Fibroblast of skin of abdomen (primary cell): ENCODE results near the gene CNOT10.
"Not testable (repeated sequence)": the region's sequence is repeated elsewhere in the genome, so short reads cannot be mapped to it uniquely, and the experiment has no call there.

Source experiments
- DNase-seq: peaks from one replicate; pipeline ENCODE4 v3.0.0-alpha.2; 2013

Gene CNOT10

DNA sequence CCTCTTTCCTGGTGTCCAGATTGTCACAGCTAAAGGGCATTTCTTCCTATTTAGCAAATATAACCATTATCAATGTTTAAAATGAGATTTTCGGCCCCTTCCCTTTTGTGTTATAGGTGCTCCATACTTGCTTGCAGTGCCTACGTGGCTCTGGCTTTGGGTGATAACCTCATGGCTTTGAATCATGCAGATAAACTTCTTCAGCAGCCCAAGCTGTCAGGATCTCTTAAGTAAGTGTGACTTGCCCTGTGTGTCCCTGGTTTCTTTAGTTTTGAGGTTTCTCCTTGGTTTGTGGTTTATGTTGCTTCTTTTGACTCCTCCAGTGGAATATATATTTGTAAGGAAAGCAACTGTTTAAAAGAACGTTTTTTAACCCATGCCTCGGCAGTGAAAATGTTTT is 74.4 kb downstream of the CNOT10 start:
- DNase-seq, result no peak

DNA sequence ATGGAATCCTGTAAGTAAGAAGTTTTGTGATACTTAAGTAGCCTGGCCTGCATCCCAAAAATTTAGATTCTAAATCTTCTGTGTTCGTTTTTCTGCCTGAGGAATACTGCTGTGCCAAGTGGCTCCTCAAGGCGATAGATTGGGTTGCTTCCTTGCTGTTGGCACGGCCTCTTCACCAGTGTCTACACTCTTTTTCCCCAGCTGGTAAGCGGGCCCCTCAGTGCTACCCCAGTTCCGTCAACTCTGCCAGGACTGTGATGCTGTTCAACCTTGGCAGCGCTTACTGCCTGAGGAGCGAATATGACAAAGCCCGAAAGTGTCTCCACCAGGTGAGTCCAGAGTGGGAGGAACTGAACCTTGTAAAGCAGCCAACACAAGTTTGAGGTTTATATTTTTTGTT is 79.5 kb downstream of the CNOT10 start:
- DNase-seq, result no peak

DNA sequence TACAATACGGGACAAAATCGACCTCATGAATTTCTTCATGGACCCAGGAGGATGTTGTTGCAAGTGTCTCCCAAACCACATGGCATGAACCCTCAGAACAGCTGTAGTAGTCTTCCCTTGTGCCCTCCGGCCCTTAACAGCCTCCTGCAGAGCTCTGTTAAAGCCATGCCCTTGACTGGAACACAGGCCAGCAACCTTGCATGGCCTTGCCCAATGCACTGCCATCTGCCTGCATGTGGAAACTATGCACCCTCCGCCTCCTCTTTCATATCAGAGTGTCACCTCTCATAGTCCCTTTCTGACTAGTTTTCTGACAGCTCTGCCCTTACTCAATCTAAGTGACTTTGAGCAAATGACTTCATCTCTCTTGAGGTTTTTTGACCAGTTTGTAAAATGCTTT is 93.4 kb downstream of the CNOT10 start:
- DNase-seq, result no peak

DNA sequence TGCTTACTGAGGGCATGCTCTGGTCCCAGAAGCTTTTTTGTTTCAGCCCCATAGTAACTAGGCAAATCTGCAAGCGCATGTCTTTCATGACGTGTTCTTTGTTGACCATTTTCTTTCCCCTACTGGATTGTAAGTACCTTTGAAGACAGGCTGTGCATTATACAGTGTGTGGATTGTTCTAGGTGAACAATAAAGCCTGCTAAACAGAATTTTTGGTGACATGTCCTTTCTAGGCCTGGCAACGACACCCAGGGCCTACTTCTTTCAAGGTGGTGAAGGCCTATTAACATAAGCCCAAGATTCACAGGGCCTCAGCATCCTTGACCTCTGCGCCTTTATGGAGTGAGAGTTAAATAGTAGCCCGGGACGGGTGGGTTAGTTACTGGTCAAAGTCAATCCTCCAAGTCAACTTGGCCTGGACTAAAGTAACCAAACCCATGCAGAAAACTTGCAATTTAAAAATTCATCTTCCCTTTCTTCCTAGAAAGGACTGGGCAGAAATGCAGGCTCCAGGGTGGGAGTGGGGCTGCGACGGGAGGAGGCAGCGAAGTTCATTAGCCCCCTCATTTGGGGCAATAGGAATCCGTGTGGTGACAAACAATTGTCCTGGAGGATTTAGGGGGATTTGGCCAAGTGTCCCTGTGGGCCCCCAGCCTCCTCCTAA is 95.2 kb downstream of the CNOT10 start:
- DNase-seq, result no peak

DNA sequence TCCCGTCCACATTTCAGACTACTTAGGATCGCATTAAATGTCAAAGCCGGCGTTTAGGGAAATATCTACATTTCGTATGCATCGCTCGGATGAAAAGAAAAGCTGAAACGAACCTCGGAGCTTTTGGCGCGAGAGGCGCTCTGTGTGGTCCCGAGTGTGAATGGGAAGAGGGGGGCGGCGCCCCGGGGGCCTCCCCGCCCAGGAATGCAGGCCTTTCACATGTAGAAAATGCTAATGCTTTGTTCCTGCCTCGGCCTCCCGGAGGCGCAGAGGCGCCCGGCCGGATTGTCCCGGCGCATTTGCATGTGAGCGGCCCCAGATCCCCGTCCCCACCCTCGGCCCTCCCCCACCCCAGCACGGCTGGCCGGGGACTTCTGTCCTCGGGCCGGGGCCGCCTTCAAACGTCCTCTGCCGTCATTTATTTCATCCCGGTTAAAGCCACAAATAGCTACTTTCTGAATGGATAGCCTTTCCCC is 95.8 kb downstream of the CNOT10 start:
- DNase-seq, result peak; percentile 46

DNA sequence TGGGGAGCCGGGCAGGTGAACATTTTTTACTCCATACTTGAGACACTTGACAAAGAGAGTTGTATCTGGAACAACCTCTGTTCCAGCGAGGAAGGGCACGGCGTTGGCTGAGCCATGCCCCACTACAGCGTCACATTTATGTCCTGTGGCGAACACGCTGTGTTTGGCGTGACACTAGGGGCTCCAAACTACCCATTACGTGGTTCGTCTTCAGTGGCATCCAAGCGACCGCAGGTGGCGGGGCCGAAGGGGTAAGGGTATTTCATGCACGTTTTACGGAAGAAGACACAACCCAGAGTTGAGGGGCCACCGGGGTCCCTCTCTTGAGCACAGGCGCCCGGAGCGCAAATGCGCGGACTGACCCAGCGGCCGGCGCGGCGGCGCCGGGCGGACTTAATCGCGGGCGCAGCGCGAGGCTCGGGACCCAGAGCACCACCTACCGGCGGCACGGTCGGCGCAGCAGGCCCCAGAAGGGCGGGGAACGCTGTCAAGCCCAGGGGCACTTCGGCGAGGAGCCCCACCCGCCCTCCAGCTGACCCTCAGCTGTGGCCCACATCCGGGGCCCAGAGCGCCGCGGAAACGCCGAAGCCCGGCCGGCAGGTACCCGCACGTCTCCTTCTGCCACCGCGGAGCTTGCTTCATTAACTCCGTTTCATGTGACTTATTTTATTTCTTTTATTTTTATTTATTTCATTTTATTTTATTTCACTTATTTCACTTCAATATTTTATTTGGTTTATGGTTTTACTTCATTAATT is 96.4 kb downstream of the CNOT10 start:
- DNase-seq, result peak; percentile 73

DNA sequence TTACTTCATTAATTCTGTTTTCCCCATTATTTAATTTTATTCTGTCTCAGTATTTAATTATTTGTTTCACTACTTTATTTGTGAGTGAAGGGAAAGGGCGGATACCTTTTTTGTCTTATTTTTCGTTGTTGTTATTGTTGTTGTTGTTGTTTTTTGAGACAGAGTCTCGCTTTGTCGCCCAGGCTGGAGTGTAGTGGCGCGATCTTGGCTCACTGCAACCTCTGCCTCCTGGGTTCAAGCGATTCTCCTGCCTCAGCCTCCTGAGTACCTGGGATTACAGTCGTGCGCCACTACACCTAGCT is 96.9 kb downstream of the CNOT10 start:
- DNase-seq, result not testable (repeated sequence)

DNA sequence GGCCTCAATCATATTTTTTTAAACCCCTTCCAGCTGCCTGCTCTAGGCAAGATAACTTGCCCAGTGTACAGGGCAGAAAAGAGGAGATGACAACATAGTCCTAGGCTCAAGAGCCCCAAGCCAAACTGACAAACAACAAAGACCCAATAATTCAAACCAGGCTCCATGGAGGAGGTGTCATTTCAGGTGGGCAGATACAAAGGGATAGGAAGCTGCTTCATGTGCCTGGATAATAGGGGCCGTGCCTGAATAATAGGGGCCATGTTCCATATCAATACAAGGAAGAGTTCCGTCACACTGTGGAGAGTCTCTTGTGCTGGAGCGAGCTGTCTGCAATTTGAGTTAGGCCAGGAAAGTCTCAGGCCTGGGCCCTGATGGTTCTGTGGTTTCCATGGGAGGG is 97.4 kb downstream of the CNOT10 start:
- DNase-seq, result no peak

DNA sequence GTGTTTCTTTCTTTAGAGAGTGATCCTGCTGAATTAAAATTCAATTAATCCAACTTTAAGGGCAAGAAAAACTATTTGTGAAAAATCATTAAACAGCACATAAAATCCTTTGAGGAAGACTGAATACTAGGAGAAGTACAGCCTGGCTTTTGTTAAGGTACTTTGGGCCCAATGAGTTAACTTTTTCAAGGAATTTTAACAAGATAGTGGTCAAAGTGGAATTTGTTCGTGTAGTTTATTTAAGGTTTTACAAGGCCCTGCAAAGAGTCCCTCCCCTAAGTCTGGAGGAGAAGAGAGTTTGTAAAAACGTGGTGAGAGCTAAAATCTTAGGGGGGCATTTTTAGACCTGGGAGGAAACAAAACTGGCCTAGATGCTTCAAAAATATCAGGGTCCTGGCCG is 106.8 kb downstream of the CNOT10 start:
- no peak for DNase-seq

DNA sequence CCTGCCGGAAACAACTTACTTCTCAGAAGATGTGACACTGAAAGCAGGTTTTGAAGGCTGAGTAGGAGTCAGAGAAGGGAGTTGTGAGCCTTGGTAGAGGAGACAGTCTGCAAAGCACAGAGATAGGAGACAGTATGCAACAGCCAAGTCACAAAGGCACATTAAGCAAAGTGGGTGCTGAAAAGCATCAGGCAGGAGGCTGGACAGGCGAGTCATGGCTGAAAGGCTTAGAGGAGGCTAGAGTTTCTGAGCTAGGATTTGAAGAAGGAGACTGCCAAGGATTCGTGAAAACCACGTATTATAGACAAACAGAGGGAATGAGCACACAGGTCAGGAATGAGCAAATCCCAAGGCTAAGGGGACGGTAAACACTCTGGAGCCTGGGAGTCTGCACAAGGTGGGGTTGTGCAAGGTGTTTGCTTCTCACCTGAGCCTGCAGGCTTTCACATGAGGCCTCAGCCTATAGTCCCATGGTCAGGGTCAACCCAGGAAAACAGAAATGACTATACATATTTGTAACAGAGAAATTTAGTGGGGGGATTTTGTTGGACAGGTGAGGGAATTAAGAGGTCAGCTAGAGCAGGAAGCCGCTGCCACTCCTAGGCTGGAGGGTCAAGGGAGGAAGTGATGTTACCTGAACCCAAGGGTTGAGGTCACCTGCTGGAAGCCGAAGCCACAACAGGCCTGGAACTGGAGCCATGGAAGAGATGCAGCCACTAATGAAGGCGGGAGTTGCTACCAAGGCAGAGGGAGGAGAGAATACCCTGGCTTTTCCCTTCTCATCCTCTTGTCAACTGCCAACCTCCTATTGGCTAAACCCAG is 109.7 kb downstream of the CNOT10 start:
- DNase-seq, result no peak

DNA sequence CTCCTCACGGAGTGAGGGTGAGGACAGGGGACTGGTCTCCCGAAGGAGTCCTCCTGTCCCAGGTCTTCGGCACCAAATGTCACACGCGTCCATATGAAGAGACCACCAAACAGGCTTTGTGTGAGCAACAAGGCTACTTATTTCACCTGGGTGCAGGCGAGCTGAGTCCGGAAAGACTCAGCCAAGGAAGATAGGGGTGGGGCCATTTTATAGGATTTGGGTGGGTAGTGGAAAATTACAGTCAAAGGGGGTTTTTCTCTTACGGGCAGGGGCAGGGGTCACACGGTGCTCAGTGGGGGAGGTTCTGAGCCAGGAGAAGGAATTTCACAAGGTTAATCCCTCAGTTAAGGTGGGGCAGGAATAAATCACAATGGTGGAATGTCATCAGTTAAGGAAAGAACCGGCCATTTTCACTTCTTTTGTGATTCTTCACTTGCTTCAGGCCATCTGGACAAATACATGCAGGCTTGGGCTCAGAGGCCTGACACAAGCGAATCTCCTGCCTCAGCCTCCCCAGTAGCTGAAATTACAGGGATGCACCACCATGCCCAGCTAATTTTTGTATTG is 111.5 kb downstream of the CNOT10 start:
- not testable (repeated sequence) for DNase-seq

DNA sequence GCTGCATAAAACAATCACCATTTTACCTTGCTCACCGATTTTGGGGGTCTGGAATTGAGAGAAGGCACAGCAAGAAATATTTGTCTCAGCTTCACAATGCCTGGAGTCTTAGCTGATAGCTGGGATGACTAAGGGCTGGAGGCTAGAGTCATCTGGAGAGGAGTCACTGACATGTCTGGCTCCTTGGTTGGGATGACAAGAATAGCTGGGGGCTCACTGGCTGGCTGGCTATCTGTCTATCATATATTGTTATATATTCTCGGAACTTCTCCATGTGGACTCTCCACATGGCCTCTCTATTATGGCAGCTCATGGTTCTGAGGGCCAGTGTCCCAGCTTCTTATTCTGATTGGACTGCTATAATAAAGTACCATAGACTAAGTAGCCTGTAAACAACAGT is 112.8 kb downstream of the CNOT10 start:
- DNase-seq, result no peak

DNA sequence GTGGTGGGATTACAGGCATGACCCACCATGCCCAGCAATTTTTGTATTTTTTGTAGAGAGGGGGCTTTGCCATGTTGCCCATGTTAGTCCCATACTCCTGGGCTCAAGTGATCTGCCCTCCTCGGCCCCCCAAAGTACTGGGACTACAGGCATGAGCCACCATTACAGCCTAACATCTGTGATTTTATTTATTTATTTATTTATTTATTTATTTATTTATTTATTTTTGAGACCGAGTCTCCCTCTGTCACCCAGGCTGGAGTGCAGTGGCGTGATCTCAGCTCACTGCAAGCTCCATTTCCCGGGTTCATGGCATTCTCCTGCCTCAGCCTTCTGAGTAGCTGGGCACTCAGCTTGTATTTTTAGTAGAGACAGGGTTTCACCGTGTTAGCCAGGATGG is 116.5 kb downstream of the CNOT10 start:
- not testable (repeated sequence) for DNase-seq

DNA sequence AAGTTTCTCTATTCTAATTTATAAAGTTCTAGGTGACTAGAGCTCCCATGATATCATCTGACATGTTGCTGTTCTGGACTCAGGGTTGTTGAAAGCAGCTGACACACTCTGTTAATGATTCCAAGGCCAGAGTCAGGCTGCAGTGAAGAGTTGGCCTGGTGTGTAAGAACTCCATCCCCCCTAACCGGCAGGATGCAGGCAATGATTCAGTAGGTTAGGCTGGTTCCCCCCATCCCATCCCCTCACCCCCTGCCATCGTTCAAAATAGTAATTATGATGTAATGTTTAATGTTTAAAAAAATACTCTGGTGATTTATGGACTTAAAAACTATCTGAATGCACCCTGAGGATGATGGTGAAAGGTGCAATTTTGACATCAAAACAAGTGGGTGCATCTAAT is 128.2 kb downstream of the CNOT10 start:
- DNase-seq, result no peak

DNA sequence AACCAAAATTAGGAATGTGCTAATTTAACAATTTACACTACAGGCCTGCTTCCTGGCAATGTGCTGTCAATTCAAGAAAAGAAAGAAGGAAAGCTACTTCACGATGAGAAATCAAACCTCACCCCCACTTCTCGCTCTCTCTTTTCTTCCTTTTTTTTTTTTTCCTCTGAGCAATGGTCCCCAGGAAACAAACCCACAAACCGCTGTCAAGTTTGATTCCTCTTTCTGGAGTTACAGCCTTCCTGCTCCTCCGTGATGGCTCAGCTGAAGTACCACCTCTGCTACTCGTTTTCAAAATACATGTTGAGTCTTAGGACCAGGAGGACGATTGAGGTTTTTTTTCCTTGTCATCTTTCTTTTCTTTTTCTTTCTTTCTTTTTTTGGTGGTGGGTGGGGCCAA is 129.4 kb downstream of the CNOT10 start:
- DNase-seq, result no peak

DNA sequence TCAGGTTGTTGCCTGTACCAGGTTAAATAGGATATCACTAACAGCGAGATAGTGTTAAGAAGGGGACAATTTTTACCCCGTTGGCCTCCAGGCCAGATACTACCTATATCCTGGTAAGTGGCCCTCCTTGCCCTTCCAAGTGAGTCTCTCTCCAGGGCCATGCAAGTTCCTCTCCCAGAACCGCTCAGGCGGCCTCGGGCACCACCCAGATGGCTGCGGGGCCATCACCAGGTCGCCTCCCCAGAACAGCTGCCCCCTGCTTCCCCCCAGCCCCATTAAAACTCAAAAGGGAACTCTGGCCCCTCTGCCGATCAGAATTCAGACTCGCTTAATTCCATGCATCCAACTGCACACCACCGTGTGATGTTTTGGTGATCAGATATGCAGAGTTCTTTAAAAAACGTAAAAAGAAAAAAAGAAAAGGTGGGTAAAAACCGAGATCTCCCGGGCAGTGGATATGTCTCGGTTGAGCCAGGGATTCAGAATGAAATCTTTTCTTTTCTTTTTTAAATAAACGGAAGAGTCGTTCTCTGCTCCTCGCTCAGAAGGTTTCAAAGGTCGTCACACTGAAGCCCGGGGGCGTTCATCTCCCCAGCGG is 131.0 kb downstream of the CNOT10 start:
- no peak for DNase-seq

DNA sequence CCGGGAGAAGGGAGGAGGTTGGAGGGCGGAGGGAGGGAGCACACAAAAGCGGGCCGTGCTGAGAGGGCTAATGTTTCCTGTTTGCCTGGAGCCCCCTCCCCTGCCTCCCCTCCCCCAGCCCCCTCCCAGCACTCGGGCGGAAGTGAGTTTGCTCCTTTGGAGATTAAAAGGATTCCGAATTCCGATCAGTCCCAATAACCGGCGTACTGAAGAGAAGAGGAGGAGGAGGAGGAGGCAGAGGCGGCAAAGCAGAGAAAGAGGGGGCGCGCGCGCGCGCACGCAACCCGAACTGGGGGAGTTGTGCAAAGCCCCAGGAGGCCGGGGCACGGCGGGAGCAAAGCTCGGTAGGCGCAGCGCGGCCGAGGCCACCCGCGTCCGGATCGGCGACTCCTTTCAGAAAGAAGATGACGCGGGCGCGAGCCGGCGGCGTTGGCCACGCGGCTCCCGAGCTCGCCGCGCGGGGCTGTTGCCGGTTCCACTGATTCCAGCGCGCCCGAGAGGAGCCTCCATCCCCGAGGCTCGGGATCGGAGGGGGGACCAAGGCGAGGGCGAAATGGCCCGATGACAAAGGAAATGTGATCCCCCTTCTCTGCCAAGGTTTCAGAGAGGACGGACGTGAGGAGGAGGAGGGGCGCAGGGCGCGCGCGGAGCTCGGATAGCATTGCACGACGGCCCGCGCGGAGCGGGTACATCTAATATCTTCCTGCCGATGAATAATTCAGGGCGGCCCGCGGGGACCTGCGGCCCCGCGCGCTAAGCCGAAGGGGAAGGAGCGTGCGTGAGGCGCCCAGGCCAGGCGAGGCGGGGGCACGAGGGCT is 131.7 kb downstream of the CNOT10 start:
- peak; percentile 12 for DNase-seq

DNA sequence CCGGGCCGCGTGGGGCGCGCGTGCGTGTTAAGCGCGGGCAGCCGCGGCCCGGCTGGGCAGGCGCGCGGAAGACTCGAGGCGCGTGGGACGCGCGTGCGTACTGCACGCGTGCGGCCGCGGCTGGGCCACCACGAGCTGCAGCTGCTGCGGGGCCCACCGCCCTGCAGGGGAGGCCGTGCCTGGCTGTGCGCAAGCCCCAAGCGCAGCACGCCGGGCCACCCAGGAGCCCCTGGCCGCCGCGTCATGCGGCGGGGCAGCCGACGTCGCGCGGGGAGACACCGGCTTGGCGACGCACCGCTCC is 132.2 kb downstream of the CNOT10 start:
- no peak for DNase-seq

DNA sequence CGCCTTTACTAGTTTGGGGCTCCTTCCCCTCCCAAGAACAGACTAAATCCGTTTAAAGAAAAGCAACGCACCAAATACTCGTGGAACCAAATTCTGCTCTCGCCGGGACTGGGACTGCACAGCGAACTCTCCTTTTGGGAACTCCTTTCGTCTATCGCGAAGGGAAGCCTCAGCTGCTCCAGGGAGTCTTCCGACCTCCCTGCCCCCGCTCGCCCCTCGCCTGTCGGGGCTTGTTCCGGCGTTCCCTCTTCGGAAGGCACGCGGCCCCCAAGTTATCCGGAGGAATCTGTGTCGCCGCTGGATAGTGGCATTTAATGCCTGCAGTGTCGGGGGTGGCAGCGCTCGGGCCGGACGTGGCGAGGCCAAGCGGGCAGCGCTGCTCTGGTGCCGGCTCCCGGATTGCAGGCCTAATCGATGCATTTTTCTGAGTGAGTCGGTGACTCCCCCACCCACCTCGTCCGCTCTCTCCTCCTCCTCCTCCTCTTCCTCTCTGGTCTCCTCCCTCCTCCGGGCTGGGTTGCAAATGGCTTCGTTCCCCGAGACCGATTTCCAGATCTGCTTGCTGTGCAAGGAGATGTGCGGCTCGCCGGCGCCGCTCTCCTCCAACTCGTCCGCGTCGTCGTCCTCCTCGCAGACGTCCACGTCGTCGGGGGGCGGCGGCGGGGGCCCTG is 132.7 kb downstream of the CNOT10 start, which contains the start of gene TRIM71:
TRIM71 (plus strand) TSS at position 440 of the 671 bp plus-strand sequence; CDS start at position 524, 84 bp downstream.
- no peak for DNase-seq

DNA sequence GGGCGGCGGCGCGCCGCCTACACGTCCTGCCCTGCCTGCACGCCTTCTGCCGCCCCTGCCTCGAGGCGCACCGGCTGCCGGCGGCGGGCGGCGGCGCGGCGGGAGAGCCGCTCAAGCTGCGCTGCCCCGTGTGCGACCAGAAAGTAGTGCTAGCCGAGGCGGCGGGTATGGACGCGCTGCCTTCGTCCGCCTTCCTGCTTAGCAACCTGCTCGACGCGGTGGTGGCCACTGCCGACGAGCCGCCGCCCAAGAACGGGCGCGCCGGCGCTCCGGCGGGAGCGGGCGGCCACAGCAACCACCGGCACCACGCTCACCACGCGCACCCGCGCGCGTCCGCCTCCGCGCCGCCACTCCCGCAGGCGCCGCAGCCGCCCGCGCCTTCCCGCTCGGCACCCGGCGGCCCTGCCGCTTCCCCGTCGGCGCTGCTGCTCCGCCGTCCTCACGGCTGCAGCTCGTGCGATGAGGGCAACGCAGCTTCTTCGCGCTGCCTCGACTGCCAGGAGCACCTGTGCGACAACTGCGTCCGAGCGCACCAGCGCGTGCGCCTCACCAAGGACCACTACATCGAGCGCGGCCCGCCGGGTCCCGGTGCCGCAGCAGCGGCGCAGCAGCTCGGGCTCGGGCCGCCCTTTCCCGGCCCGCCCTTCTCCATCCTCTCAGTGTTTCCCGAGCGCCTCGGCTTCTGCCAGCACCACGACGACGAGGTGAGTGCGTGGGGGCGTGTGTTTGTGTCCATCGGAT is 133.4 kb downstream of the CNOT10 start:
- DNase-seq, result no peak
